ENCODE results near the gene EP400. TPM values are rescaled to one million over a fixed set of nuclear protein-coding genes. Genes with fewer than 3 reads are reported as not detected.

EP400 gene
- total and polyA plus RNA-seq, 2 of the 8 experiments (the other 6 are each of a cell fraction or from before 2014, with no cell fraction given), result 13.1 to 69.7 TPM

GRCh38 chr12:131922772-131923171, 27.0 kb upstream of the EP400 start (continued):
- TF ChIP-seq CHD7 (IDR thresholded peaks at IDR 0.05; ENCODE audit: insufficient replicate concordance, low read length) (no peak), FOSL1 (IDR thresholded peaks at IDR 0.05; ENCODE audit: insufficient read depth, low read depth, low read length) (no peak), SAP30 (IDR thresholded peaks at IDR 0.05; ENCODE audit: insufficient read depth, insufficient replicate concordance, low read length) (no peak), KDM5A (IDR thresholded peaks at IDR 0.05; ENCODE audit: low read length) (no peak), HDAC6 (IDR thresholded peaks at IDR 0.05; ENCODE audit: low read depth, low read length) (no peak), CBX8 (IDR thresholded peaks at IDR 0.05; ENCODE audit: borderline replicate concordance, low read depth, low read length) (no peak), RBBP5 (IDR thresholded peaks at IDR 0.05; ENCODE audit: borderline replicate concordance, low read depth, low read length) (no peak), SUZ12 (IDR thresholded peaks at IDR 0.05; ENCODE audit: low read length) (no peak), TEAD4 (IDR thresholded peaks at IDR 0.05; ENCODE audit: low read depth, low read length) (no peak), CREB1 (IDR thresholded peaks at IDR 0.05) (no peak), JUN (IDR thresholded peaks at IDR 0.05; ENCODE audit: low read depth, low read length) (no peak)

Data from H1 (cell line).